Right ventricle myocardium inferior (tissue), 1 donor: ENCODE results near the gene RAPGEFL1. TPM values are rescaled to one million over a fixed set of nuclear protein-coding genes. Genes with fewer than 3 reads are reported as not detected.

Experiments
- ATAC-seq: fragments of 200-7000 bp; cut with Tn5 transposase; one replicate; pipeline ENCODE4 v1.9.1; 2020; ENCODE audit warnings: mild to moderate bottlenecking, moderate library complexity
- DNase-seq: peaks from one replicate; pipeline ENCODE4 v3.0.0; 2021; ENCODE audit errors: missing footprints
- intact Hi-C: fragments of 100-400 bp; cut with DNase I; formaldehyde crosslinking; loops from one replicate; pipeline ENCODE4 v1.11.0; 2022
- total RNA-seq: library from RNA; stranded (reverse); fragmentation: NEBNext Ultra II Directional; extraction: Animal tissue kit (Norgen Biotek cat#: 25700); gene quantifications from one replicate; pipeline ENCODE4 v1.2.1, GENCODE V29; 2021
- donor health status: DM: no; HTN: yes; CAD: no; lungs with severe emphysema.

The RAPGEFL1 gene
- total RNA-seq, 1 donor from 2014 or later: 2.1 TPM

GRCh38 chr17:40171750-40172149, 5.5 kb upstream of the RAPGEFL1 start:
- no peak for ATAC-seq

GRCh38 chr17:40173091-40173777, 4.0 kb upstream of the RAPGEFL1 start:
- ATAC-seq (no peak), DNase-seq (no peak)
- intact Hi-C loops: no loop called here

More at GRCh38 chr17:40171750-40172149, 5.5 kb upstream of the RAPGEFL1 start:
- intact Hi-C loops: no loop called here
- no peak for DNase-seq

DNA sequence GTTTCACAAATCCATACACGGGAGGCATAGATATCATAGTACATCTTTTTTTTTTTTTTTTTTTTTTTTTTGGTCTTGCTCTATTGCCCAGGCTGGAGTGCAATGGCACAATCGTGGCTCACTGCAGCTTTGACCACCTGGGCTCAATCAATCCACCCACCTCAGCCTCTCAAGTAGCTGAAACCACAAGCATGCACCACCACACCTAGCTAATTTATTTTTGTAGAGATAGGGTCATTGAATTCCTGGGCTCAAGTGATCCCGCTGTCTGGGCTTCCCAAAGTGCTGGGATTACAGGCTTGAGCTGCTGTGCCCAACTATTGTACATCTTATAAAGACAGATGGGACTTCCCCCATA, 3.5 kb upstream of the RAPGEFL1 start:
- intact Hi-C loops: no loop called here
- ATAC-seq: no peak

DNA sequence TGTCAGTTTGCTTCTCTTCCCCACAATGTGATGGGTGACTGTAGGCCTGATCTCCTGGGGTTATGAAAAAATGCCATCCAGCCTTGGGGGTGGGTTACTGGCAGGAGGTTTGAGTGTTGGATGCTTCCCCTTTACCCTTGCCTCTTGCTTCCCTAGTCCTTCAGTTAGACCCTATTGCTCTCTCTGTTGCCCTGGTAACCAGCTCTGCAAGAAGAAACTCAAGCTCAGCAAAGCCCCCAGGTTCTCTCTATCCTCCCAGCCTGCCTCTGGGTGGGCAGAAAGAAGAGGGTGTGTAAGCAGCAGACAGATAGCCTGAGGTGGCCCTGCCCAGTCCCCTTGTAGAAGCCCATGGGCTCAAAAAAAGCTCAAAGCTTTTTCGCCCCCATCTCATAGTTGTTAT, 2.8 kb upstream of the RAPGEFL1 start:
- intact Hi-C loops: no loop called here
- DNase-seq (no peak), ATAC-seq (no peak)

More for the DNA sequence above, 3.5 kb upstream of the RAPGEFL1 start:
- no peak for DNase-seq

- no peak for ATAC-seq
- DNase-seq: no peak
- intact Hi-C loops: loop anchor here (5.0 kb wide), 1 partner anchor 54 kb away; the partner anchor contains the start of gene MSL1
Observed at GRCh38 chr17:40175928-40176753, 1.1 kb upstream of the RAPGEFL1 start.

GRCh38 chr17:40176754-40177110, 538 bp upstream of the RAPGEFL1 start:
- ATAC-seq (no peak), DNase-seq (no peak)
- intact Hi-C loops: loop anchor here (5.0 kb wide), 1 partner anchor 54 kb away; the partner anchor contains the start of gene MSL1

- DNase-seq (no peak), ATAC-seq (no peak)
- intact Hi-C loops: loop anchor here (5.0 kb wide), 1 partner anchor 56 kb away; the partner anchor contains the start of gene MSL1
Observed at GRCh38 chr17:40178021-40178601, 841 bp downstream of the RAPGEFL1 start.

- ATAC-seq (no peak), DNase-seq (no peak)
- intact Hi-C loops: loop anchor here (5.0 kb wide), 1 partner anchor 56 kb away; the partner anchor contains the start of gene MSL1
Observed at GRCh38 chr17:40178660-40179059, 1.4 kb downstream of the RAPGEFL1 start.

- DNase-seq (no peak), ATAC-seq (no peak)
- intact Hi-C loops: loop anchor here (5.0 kb wide), 1 partner anchor 58 kb away; the partner anchor contains the start of gene MSL1
Observed at GRCh38 chr17:40179923-40180659, 2.8 kb downstream of the RAPGEFL1 start.

GRCh38 chr17:40180694-40181093, 3.4 kb downstream of the RAPGEFL1 start:
- intact Hi-C loops: no loop called here
- ATAC-seq: no peak

GRCh38 chr17:40181205-40181604, 3.9 kb downstream of the RAPGEFL1 start:
- no peak for DNase-seq
- ATAC-seq: no peak
- intact Hi-C loops: no loop called here

More at GRCh38 chr17:40180694-40181093, 3.4 kb downstream of the RAPGEFL1 start:
- DNase-seq: no peak

GRCh38 chr17:40182606-40183005, 5.3 kb downstream of the RAPGEFL1 start:
- no peak for DNase-seq
- intact Hi-C loops: no loop called here
- ATAC-seq: no peak

DNA sequence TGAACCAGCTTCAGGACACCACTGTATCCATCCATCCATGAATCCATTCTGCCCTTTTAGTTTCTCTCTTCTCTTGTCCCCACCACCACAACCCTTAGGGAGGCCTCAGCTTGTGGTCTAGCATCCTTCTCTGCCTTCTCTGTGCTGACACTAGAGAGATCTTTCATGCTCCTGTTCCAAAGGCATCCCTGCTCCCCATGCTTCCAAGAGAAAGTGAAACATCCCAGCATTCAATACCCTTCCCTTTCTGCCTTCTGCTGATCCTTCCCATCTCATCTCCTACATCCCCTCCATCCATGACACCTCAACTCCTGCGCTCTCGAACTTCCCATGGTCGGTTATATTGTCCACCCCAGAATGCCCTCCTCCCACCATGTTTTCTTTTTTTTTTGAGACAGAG, 10.0 kb downstream of the RAPGEFL1 start:
- no peak for ATAC-seq
- DNase-seq: no peak
- intact Hi-C loops: no loop called here

GRCh38 chr17:40188694-40189093, 11.4 kb downstream of the RAPGEFL1 start:
- DNase-seq (no peak), ATAC-seq (no peak)
- intact Hi-C loops: no loop called here

DNA sequence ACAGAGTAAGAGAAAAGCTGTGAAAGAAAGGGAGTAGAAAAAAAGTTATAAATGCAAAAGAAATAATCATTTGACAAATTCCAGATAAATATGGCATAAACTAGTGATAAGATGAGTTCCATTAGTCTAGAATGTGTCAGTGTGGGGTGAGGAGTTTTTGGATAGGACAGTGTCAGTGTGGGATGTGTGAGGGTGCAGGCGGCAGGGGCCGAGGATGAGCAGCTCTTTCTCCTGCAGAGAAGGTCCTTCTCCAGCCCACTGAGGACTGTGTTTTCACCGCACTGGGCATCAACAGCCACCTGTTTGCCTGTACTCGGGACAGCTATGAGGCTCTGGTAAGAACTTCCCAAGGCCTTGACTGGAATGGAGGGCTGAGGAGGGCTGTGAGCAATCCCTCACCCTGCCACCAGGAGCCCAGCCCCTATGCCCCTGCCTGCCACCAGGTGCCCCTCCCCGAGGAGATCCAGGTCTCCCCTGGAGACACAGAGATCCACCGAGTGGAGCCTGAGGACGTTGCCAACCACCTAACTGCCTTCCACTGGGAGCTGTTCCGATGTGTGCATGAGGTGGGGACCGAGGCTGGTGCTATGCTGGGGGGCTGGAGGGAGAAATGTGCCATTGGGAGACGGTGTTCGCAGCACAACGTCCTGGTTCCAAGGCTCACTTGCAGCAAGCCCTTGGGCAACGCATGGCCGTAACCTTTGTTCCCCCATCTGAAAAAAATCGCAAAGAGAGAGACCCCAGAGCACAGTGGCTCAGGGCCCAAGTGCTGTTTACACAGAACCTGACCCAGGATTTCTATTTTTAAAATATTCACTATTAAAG, 13.1 kb downstream of the RAPGEFL1 start:
- ATAC-seq: no peak
- no peak for DNase-seq
- intact Hi-C loops: loop anchor here (5.0 kb wide), 1 partner anchor 178 kb away; no protein-coding TSS in a partner anchor

DNA sequence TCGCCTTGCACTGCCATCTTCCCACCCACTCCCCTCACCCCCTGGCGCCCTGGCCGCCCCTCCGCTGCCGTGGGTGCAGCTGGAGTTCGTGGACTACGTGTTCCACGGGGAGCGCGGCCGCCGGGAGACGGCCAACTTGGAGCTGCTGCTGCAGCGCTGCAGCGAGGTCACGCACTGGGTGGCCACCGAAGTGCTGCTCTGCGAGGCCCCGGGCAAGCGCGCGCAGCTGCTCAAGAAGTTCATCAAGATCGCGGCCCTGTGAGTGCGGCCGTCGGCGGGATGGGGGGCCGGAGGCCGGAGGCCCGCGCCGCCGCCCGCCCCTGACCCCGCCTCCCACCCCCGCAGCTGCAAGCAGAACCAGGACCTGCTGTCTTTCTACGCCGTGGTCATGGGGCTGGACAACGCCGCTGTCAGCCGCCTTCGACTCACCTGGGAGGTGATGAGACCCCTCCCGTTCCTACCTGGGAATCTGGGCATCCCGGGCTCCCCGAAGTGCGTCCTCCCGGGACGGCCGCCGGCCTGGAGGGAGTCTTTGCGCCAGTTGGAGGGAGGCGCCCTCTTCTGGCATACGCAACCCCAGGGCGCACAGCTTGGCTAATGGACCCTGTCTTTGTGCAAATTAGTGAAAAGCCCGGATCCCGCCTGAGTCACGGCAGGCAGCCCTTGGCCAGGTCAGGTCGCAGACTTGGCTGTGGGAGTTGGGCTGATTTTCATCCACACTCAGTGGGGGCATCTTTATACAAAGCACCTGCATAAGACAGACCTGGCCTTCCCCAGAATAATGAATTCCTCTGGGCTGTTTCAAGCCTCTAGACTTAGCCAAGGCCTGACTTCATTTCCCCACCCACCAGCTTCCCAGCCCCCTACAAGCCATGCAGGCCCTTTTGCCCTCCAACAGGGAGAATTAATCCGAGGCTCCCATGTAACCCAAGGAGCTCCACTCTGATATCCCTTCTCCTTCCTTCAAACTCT, 14.3 kb downstream of the RAPGEFL1 start:
- intact Hi-C loops: loop anchor here (5.0 kb wide), 1 partner anchor 179 kb away; no protein-coding TSS in a partner anchor
- ATAC-seq (peak; percentile 85), DNase-seq (peak; percentile 89)

- ATAC-seq: no peak
- intact Hi-C loops: loop anchor here (5.0 kb wide), 1 partner anchor 181 kb away; no protein-coding TSS in a partner anchor
Observed at GRCh38 chr17:40192961-40193360, 15.7 kb downstream of the RAPGEFL1 start.

More at GRCh38 chr17:40192961-40193360, 15.7 kb downstream of the RAPGEFL1 start:
- no peak for DNase-seq
